SU-DHL-6 (cell line): ENCODE data around the gene RAD51B.

Experiments
- H2AFZ ChIP-seq: fragments of 200-600 bp; sonication (generic); 2 replicates; pipeline ENCODE4 v1.6.1; 2014; ENCODE audit warnings: low read depth, mild to moderate bottlenecking, moderate library complexity, mixed read lengths, antibody characterized with exemption, low read length; ENCODE audit not compliant: severe bottlenecking
- H3F3A ChIP-seq: fragments of 200-600 bp; shearing (Covaris generic); 2 replicates; pipeline ENCODE4 v1.6.0; 2016; ENCODE audit warnings: antibody characterized with exemption, mild to moderate bottlenecking; ENCODE audit not compliant: insufficient read depth
- H3K27ac ChIP-seq: fragments of 200-600 bp; sonication (generic); 2 replicates; pipeline ENCODE4 v1.5.1; 2016; ENCODE audit warnings: low read depth, mild to moderate bottlenecking, low read length, moderate library complexity, mixed read lengths
- H3K27me3 ChIP-seq: fragments of 200-600 bp; sonication (generic), shearing (Covaris generic); 2 replicates; pipeline ENCODE4 v1.6.0; 2014; ENCODE audit warnings: mild to moderate bottlenecking, low read length
- H3K36me3 ChIP-seq: fragments of 200-600 bp; sonication (generic); 2 replicates; pipeline ENCODE4 v1.6.1; 2014; ENCODE audit warnings: mild to moderate bottlenecking, low read length, mixed read lengths
- H3K4me2 ChIP-seq: fragments of 300-600, 200-600 bp; shearing (Covaris generic), sonication (generic); 2 replicates; pipeline ENCODE4 v1.6.0; 2014; ENCODE audit warnings: low read length, low read depth, mild to moderate bottlenecking; ENCODE audit not compliant: poor library complexity, severe bottlenecking
- H3K4me3 ChIP-seq: fragments of 200-600 bp; sonication (generic); 2 replicates; pipeline ENCODE4 v1.5.1; 2014; ENCODE audit warnings: antibody characterized with exemption, low read length, mild to moderate bottlenecking, mixed read lengths; ENCODE audit not compliant: insufficient read depth, poor library complexity, severe bottlenecking
- H3K79me2 ChIP-seq: fragments of 200-600 bp; sonication (generic); 2 replicates; pipeline ENCODE4 v1.6.1; 2014; ENCODE audit warnings: mild to moderate bottlenecking, low read length, moderate library complexity; ENCODE audit not compliant: insufficient read depth
- H3K9ac ChIP-seq: fragments of 200-600 bp; sonication (generic); 2 replicates; pipeline ENCODE4 v1.7.0; 2014; ENCODE audit warnings: mild to moderate bottlenecking, low read length
- H3K9me2 ChIP-seq: fragments of 200-600 bp; sonication (generic); replicated peaks from 2 replicates; pipeline ENCODE4 v1.6.1; 2014; ENCODE audit warnings: low read length; ENCODE audit not compliant: insufficient read depth
- H3K9me3 ChIP-seq: fragments of 200-600 bp; sonication (generic); 2 replicates; pipeline ENCODE4 v1.6.1; 2014; ENCODE audit warnings: low read length, mixed read lengths; ENCODE audit not compliant: insufficient read depth
- H4K20me1 ChIP-seq: fragments of 200-600 bp; sonication (generic); 2 replicates; pipeline ENCODE4 v1.6.1; 2014; ENCODE audit warnings: low read depth, mild to moderate bottlenecking, antibody characterized with exemption, low read length, moderate library complexity, mixed read lengths
- EZH2phosphoT487 ChIP-seq: fragments of 200-600 bp; sonication (generic), shearing (Covaris generic); conservative IDR thresholded peaks from 2 replicates; pipeline ENCODE4 v1.6.1; 2018; ENCODE audit warnings: mild to moderate bottlenecking, antibody characterized with exemption, low read length, moderate library complexity, mixed read lengths
- TF ChIP-seq, protein P1 (sequence below): fragments of 200-600 bp; sonication (generic); IDR thresholded peaks from one replicate; pipeline ENCODE4 v1.5.1; 2017; ENCODE audit warnings: antibody characterized with exemption, mild to moderate bottlenecking, low read length, moderate library complexity; ENCODE audit not compliant: insufficient read depth, poor library complexity, severe bottlenecking

RAD51B gene

DNA sequence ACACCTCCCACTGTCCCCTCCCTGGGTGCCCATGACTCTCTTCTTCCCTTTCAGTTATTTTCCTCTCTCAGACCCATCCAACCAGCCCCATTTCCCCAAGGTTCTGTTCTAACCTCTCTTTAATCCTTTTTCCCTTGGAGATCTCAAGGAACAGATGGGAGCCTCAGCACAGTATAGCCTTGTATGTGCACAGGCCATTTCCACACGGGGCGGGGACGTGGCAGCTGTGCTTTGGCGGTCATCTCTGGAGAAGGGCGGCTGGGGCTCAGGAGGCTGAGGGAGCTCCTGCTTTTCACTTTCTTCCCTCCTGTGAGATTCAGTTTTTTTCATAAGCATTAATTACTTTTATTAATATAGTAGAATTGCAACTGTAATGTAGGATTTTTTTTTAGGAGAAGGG lies 761.1 kb downstream of the RAD51B start:
- Histone ChIP-seq H3K9me2 (no peaks in the 10 kb centered on the region), H3K4me2 (no peak overlapping the region), H4K20me1 (no peaks in the 10 kb centered on the region), H2AFZ (no peak overlapping the region), H3K9me3 (no peaks in the 10 kb centered on the region), H3F3A (no peaks in the 10 kb centered on the region), H3K27me3 (no peaks in the 10 kb centered on the region), H3K79me2 (no peaks in the 10 kb centered on the region), H3K27ac (no peak overlapping the region), H3K4me3 (no peak overlapping the region), H3K36me3 (no peaks in the 10 kb centered on the region), H3K9ac (no peak overlapping the region)
- TF ChIP-seq, protein P1, sequence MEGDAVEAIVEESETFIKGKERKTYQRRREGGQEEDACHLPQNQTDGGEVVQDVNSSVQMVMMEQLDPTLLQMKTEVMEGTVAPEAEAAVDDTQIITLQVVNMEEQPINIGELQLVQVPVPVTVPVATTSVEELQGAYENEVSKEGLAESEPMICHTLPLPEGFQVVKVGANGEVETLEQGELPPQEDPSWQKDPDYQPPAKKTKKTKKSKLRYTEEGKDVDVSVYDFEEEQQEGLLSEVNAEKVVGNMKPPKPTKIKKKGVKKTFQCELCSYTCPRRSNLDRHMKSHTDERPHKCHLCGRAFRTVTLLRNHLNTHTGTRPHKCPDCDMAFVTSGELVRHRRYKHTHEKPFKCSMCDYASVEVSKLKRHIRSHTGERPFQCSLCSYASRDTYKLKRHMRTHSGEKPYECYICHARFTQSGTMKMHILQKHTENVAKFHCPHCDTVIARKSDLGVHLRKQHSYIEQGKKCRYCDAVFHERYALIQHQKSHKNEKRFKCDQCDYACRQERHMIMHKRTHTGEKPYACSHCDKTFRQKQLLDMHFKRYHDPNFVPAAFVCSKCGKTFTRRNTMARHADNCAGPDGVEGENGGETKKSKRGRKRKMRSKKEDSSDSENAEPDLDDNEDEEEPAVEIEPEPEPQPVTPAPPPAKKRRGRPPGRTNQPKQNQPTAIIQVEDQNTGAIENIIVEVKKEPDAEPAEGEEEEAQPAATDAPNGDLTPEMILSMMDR: no peak
- TF ChIP-seq EZH2phosphoT487: no peak

DNA sequence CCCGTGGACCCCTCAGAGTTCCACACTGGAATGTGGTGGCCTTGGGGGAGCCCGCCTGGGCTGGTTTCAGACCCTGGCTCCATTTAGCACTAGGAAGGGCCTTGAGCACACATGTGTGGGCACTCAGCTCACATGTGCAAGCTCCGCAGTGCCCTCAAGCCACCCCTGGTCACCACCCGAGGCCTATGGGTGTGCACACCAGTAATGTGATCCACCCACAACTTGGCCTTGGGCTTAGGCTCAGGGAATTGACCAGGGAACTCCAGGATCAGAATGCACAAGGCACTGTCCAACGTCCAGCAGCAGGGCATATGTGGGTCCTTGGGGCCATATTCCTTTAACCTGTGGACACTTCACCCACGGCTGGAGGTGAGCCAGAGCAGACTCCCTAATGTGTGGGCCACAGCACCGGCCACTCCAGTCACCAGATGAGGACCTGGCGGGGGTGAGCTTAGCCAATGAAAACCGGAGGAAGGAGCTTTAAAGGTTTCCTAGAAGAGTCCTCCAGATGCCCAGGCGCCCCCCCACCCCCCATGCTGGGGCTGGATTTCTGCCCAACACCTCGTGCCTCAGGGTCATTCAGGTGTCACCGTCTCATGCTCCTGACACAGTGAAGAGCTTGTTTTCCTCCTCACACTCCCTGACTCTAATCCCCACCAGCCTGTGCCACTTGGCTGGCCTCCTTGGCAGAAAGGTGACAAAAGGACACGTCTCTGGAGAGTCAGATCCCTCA lies 764.1 kb downstream of the RAD51B start:
- TF ChIP-seq, protein P1: no peak
- TF ChIP-seq EZH2phosphoT487: no peak
- Histone ChIP-seq H3K79me2 (no peaks in the 10 kb centered on the region), H3K9ac (no peak overlapping the region), H3K27ac (no peak overlapping the region), H3K4me3 (no peak overlapping the region), H3K27me3 (no peaks in the 10 kb centered on the region), H3K9me2 (no peaks in the 10 kb centered on the region), H3K4me2 (no peak overlapping the region), H2AFZ (no peak overlapping the region), H3K9me3 (no peaks in the 10 kb centered on the region), H4K20me1 (no peaks in the 10 kb centered on the region), H3F3A (no peaks in the 10 kb centered on the region), H3K36me3 (no peaks in the 10 kb centered on the region)

DNA sequence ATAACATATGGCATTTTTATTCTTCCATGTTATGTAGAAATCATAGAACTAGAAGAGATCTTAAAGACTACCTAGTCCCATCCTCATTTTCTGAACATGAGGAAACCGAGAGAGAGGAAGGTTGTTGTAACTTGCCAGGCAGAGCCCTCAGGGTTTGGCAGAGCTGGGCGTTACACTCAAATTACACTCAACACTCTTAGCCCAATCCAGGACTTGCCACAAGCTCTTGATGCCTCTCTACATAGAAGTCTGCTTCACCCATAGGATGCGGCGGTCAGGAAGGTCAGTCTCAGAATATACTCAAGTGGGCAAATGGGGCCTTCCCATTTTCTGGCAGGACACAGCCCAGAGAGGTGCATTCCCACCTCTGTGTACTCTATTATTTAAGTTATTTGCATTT lies 765.2 kb downstream of the RAD51B start:
- Histone ChIP-seq H3K79me2 (no peaks in the 10 kb centered on the region), H3K27me3 (no peaks in the 10 kb centered on the region), H3K9me3 (no peaks in the 10 kb centered on the region), H3K27ac (no peak overlapping the region), H3K4me3 (no peak overlapping the region), H3K9ac (no peak overlapping the region), H3K9me2 (no peaks in the 10 kb centered on the region), H3K4me2 (no peak overlapping the region), H2AFZ (no peak overlapping the region), H3F3A (no peaks in the 10 kb centered on the region), H3K36me3 (no peaks in the 10 kb centered on the region), H4K20me1 (no peaks in the 10 kb centered on the region)
- TF ChIP-seq, protein P1: no peak
- TF ChIP-seq EZH2phosphoT487: no peak
